Kidney (tissue), 14 donors: ENCODE measurements around the gene TPO. TPM values are rescaled to one million over a fixed set of nuclear protein-coding genes. Genes with fewer than 3 reads are reported as not detected.

ENCODE experiments used
- DNase-seq, 5 donors: peaks; one replicate each; pipeline ENCODE4 v3.0.0-alpha.2; 2013 to 2020
- FAIRE-seq: peaks from 2 replicates; lab custom pipeline; 2012; peaks lifted over from hg19 to GRCh38; lab: Jason Lieb, UNC
- H3K27ac ChIP-seq, 2 donors: one replicate each; pipeline ENCODE4 v1.7.0; 2013; ENCODE audit warnings: low read depth in 2 of 2, low read length in 2 of 2, inconsistent platforms in 1 of 2
- H3K27me3 ChIP-seq: one replicate; pipeline ENCODE4 v1.7.1; 2013; ENCODE audit warnings: low read length, inconsistent platforms; ENCODE audit not compliant: control insufficient read depth, insufficient read depth
- H3K36me3 ChIP-seq, 3 donors: one replicate each; pipeline versions ENCODE4 v1.7.0 to v1.7.1; 2013; ENCODE audit warnings: low read length in 3 of 3, control low read depth in 1 of 3, inconsistent platforms in 1 of 3; ENCODE audit not compliant: insufficient read depth in 3 of 3, control insufficient read depth in 2 of 3
- H3K4me1 ChIP-seq, 3 donors: one replicate each; pipeline versions ENCODE4 v1.7.0 to v1.7.1; 2013; ENCODE audit warnings: low read length in 3 of 3, inconsistent platforms in 1 of 3, low read depth in 1 of 3; ENCODE audit not compliant: control insufficient read depth in 2 of 3, insufficient read depth in 2 of 3
- H3K4me3 ChIP-seq, 3 donors: one replicate each; pipeline versions ENCODE4 v1.7.0 to v1.8.1; 2013; ENCODE audit warnings: low read length in 3 of 3, control low read depth in 1 of 3, inconsistent platforms in 1 of 3
- H3K9ac ChIP-seq, 3 donors: one replicate each; pipeline versions ENCODE4 v1.7.0 to v1.7.1; 2013; ENCODE audit warnings: low read length in 3 of 3, control low read depth in 1 of 3, inconsistent platforms in 1 of 3
- H3K9me3 ChIP-seq, 3 donors: one replicate each; pipeline versions ENCODE4 v1.7.0 to v1.7.1; 2013; ENCODE audit warnings: low read length in 3 of 3, control low read depth in 1 of 3, inconsistent platforms in 1 of 3; ENCODE audit not compliant: control insufficient read depth in 2 of 3, insufficient read depth in 1 of 3
- intact Hi-C: fragments of 100-400 bp; cut with DNase I; formaldehyde crosslinking; loops from one replicate; pipeline ENCODE4 v1.11.1; 2022
- polyA plus RNA-seq: library from polyadenylated mRNA; stranded (reverse); fragments of 350-450 nt; fragmentation: Illumina TruSeq; extraction: RNeasy Lipid Tissue Mini Kit (QIAGEN cat#74804); gene quantifications from one replicate; pipeline ENCODE4 v1.2.3, GENCODE V29; 2014; ENCODE audit warnings: low read depth, low replicate concordance; ENCODE audit not compliant: insufficient read depth
- total RNA-seq: library from RNA; stranded (reverse); fragmentation: NEBNext Ultra II Directional; extraction: Animal tissue kit (Norgen Biotek cat#: 25700); gene quantifications from one replicate; pipeline ENCODE4 v1.2.1, GENCODE V29; 2021
- TF ChIP-seq, protein P1 (sequence below): IDR thresholded peaks from 3 replicates; pipeline ENCODE4 v1.5.1; 2012; ENCODE audit warnings: mild to moderate bottlenecking, moderate library complexity, borderline replicate concordance; ENCODE audit not compliant: insufficient read depth; ENCODE audit errors: extremely low read depth
- donor health status: control.
- donor health status: control.
- donor health status: control.
- donor health status: control.
- donor health status: control.
- donor health status: DM: yes; HTN: yes; CAD: no.
- donor health status: Normal renal cell carcinoma (clear cell type).

The TPO gene
- total and polyA plus RNA-seq, 2 donors from 2014 or later, result not detected

DNA sequence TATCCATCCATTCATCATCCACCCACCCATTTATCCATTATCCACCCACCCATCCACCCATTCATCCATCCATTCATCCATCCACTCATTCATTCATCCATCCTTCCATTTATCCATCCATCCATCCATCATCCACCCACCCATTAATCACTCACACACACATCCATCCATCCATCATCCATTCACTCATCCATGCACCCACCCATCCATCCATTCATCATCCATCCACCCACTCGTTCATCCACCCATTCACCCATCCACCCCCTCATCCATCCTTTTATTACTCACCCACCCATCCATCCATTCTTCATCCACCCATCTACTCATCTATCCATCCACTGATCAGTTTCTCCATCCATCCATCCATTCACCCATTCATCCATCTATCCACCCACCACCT, 8.1 kb upstream of the TPO start:
- TF ChIP-seq, protein P1, sequence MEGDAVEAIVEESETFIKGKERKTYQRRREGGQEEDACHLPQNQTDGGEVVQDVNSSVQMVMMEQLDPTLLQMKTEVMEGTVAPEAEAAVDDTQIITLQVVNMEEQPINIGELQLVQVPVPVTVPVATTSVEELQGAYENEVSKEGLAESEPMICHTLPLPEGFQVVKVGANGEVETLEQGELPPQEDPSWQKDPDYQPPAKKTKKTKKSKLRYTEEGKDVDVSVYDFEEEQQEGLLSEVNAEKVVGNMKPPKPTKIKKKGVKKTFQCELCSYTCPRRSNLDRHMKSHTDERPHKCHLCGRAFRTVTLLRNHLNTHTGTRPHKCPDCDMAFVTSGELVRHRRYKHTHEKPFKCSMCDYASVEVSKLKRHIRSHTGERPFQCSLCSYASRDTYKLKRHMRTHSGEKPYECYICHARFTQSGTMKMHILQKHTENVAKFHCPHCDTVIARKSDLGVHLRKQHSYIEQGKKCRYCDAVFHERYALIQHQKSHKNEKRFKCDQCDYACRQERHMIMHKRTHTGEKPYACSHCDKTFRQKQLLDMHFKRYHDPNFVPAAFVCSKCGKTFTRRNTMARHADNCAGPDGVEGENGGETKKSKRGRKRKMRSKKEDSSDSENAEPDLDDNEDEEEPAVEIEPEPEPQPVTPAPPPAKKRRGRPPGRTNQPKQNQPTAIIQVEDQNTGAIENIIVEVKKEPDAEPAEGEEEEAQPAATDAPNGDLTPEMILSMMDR, result no peak
- H3K27ac ChIP-seq, result no peak overlapping the region
- no peaks in the 10 kb centered on the region for H3K9me3 ChIP-seq
- DNase-seq (no peak), FAIRE-seq (no peak)
- no peak overlapping the region for H3K9ac ChIP-seq
- intact Hi-C loops, result no loop called here
- H3K4me3 ChIP-seq, result no peak overlapping the region
- H3K4me1 ChIP-seq, result no peaks in the 10 kb centered on the region
- no peaks in the 10 kb centered on the region for H3K27me3 ChIP-seq
- H3K36me3 ChIP-seq, result no peaks in the 10 kb centered on the region

- Histone ChIP-seq H3K9ac (no peak overlapping the region), H3K4me3 (no peak overlapping the region), H3K27me3 (no peaks in the 10 kb centered on the region), H3K9me3 (no peaks in the 10 kb centered on the region), H3K36me3 (no peaks in the 10 kb centered on the region), H3K4me1 (no peaks in the 10 kb centered on the region), H3K27ac (no peak overlapping the region)
- FAIRE-seq (no peak), DNase-seq (no peak)
- TF ChIP-seq, protein P1, result no peak
- intact Hi-C loops, result no loop called here
Measured at GRCh38 chr2:1405967-1406366, 7.3 kb upstream of the TPO start.

DNA sequence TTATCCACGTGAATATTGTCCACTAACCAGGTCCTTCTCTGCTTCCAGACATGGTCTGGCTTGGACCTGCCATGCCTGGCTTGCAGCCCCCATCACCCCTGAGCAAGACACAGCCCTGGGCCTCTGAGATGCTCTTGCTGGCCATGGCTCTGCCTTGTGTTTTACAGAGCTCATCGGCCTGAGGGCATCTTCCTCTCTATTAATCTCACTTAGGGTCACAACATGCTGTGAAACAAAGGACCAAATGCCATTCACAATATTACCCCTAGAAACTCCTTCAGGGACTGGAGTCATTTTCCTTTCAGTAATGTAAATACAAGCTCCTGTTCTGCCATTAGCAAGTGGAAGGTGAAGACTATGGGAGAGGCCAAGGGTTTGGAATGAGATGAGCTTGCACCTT, 6.8 kb upstream of the TPO start:
- Histone ChIP-seq H3K4me3 (no peak overlapping the region), H3K9ac (no peak overlapping the region), H3K4me1 (no peaks in the 10 kb centered on the region), H3K27ac (no peak overlapping the region), H3K36me3 (no peaks in the 10 kb centered on the region), H3K9me3 (no peaks in the 10 kb centered on the region), H3K27me3 (no peaks in the 10 kb centered on the region)
- TF ChIP-seq, protein P1, result no peak
- no peak for FAIRE-seq
- DNase-seq, result peak in 1 of 5 donors; percentile 32
- intact Hi-C loops, result no loop called here

GRCh38 chr2:1407950-1408675, 5.2 kb upstream of the TPO start:
- TF ChIP-seq, protein P1, result no peak
- Histone ChIP-seq H3K4me1 (no peaks in the 10 kb centered on the region), H3K9me3 (no peaks in the 10 kb centered on the region), H3K9ac (no peak overlapping the region), H3K4me3 (no peak overlapping the region), H3K27me3 (no peaks in the 10 kb centered on the region), H3K27ac (no peak overlapping the region), H3K36me3 (no peaks in the 10 kb centered on the region)
- intact Hi-C loops, result no loop called here
- FAIRE-seq (no peak), DNase-seq (peak in 3 of 5 donors; percentile 61 to 68 (median 61))
